Astrocyte of the hippocampus (primary cell): ENCODE results near the gene FBRSL1.
"Not testable (repeated sequence)": the region's sequence is repeated elsewhere in the genome, so short reads cannot be mapped to it uniquely, and the experiment has no call there.

Experiments used
- DNase-seq: peaks from one replicate; pipeline ENCODE4 v3.0.0; 2011; ENCODE audit warnings: low read depth, low spot score

The FBRSL1 gene

DNA sequence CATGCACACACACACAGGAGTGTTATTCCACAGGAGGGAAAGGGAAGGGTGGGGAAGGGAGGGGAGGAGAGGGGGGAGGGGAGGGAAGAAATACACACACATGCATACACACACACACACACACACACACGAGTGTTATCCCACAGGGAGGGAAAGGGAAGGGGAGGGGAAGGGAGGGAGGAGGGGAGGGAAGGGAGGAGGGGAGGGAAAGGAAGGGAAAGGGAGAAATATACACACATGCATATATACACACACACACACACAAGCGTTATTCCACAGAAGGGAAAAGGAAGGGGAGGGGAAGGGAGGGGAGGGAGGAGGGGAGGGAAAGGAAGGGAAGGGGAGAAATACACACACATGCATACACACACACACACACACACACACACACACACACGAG is 19.6 kb upstream of the FBRSL1 start:
- no peak for DNase-seq

DNA sequence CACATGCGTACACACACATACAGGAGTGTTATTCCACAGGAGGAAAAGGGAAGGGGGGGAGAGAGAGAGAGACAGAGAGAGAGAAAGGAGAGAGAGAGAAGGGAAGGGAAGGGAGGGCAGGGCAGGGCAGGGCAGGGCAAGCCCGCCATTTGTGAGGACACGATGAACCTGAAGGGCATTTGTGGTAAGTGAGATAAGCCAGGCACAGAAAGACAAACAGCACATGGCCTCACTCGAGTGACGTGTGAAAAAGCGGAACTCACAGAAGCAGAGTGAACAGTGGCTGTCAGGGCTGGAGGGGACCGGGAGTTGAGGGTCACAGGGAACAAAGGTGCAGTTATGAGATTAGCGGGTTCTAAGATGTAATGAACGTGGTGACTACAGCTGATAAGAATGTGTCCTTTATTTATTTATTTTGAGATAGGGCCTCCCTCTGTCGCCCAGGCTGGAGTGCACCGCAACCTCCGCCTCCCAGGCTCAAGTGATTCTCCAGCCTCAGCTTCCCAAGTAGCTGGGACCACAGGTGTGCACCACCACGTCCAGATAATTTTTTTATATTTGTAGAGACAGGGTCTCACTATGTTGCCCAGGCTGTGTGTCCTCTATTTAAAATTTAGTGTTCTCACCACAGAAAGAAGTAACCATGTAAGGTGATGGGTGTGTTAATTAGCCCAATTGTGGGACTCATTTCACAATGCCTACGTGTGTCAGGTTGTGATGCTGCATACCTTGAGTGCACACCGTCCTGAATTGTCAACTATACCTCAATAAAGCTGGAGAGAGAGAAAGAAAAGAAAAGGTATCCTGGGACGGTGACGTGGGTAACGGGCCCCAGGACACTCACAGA is 18.7 kb upstream of the FBRSL1 start:
- no peak for DNase-seq

DNA sequence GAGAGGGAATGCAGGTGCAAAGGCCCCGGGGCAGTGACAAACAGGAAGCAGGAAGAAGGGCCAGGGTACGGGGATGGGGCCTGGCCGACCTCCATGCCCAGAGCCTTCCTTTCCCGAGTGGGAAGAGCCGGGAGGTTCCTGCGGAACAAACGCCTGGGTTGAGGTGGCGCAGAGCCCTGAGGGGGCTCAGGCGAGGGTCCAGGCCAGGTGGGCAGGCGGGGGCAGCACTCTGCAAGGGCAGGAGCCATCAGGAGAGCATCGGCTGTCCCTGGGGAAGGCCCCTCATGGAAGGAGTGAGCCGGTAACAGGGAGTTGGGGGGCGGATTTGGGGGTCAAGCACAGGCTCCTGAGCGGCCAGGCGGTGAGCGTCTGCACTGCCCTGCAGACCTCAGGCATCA is 18.1 kb upstream of the FBRSL1 start:
- no peak for DNase-seq

DNA sequence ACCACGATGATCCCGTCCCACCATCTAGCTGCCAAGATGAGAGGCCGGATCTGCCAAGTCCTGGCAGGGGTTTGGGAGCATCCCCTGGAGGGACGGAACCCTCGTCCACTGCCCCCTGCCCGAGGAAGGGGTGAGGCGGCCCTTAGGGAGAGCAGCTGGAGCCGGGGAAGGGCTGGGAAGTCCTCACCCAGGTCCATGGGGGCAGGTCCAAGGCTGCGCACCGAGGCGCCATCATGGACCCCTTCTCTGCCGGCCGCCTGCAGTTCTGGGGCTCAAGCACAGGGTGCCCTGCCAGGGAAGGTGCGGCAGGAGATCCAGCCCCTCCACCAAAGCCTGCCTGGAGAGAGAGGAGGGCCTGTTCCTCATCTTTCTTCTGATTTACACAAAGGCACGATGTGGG is 17.6 kb upstream of the FBRSL1 start:
- DNase-seq, result no peak

DNA sequence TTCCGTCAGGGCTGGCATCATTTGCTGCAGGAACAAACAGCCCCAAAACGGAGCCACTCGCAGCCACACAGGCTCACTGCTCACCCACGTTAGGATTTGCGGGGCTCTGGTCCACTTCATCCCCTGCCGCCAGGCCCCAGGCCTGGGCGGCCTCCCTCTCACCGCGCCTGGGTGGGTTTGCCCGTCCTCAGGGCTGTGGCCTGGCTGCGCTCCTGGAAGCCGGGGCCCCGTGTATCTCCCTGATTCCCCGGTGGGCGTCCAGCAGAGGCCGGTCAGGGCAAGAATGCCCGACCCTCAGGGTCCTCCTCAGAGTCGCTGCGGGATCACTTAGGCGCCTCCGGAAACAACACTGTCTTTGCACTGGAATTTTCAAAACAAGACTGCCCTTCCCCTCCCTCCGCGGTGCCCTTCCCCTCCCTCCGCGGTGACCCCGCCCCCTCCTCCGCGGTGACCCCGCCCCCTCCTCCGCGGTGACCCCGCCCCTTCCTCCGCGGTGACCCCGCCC is 15.7 kb upstream of the FBRSL1 start:
- DNase-seq, result no peak

DNA sequence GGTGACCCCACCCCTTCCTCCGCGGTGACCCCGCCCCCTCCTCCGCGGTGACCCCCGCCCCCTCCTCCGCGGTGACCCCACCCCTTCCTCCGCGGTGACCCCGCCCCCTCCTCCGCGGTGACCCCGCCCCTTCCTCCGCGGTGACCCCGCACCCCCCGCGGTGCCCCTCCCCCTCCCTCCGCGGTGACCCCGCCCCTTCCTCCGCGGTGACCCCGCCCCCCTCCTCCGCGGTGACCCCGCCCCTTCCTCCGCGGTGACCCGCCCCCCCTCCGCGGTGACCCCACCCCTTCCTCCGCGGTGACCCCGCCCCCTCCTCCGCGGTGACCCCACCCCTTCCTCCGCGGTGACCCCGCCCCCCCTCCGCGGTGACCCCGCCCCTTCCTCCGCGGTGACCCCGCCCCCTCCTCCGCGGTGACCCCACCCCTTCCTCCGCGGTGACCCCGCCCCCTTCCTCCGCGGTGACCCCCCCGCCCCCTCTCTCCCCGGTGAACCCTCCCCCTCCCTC is 15.1 kb upstream of the FBRSL1 start:
- DNase-seq, result not testable (repeated sequence)

DNA sequence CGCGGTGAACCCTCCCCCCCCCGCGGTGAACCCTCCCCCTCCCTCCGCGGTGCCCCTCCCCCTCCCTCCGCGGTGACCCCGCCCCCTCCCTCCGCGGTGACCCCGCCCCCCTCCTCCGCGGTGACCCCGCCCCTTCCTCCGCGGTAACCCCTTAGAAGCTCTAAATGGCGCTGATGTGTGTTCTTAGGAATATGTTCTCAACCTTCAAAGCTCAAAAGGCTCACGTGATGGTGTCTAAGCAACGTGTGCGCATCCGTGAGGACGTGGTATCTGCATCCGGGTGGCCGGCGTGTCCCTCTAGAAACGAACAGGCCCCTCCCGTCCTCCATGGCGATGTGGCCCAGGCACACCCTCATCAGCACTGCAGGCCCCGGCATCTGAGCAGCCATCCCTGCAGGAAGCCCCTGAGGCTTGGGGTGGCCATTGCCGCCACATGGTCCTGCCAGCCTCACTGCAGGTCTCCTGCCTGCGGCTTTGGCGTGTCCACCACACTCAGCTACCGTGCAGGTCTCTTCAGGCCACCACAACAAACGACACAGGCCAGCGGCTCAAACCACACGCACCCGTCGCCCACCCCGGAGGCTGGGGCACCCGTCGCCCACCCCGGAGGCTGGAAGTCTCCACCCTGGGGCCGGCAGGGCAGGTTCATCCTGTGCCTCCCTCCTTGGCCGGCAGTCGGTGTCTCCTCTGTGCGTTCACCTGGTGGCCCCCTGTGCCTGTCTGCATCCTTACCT is 14.5 kb upstream of the FBRSL1 start:
- no peak for DNase-seq

DNA sequence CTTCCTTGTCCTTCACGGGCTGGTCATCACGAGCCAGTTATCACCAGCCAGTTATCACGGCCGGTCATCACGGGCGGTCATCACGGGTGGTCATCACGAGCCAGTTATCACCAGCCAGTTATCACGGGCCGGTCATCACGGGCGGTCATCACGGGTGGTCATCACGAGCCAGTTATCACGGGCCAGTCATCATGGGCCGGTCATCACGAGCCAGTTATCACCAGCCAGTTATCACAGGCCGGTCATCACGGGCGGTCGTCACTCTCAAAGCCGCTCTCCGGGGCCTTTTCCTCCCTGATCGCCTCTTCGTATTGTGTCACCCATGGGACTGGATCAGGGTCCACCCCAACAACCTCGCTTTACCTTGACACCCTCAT is 13.9 kb upstream of the FBRSL1 start:
- DNase-seq, result no peak

DNA sequence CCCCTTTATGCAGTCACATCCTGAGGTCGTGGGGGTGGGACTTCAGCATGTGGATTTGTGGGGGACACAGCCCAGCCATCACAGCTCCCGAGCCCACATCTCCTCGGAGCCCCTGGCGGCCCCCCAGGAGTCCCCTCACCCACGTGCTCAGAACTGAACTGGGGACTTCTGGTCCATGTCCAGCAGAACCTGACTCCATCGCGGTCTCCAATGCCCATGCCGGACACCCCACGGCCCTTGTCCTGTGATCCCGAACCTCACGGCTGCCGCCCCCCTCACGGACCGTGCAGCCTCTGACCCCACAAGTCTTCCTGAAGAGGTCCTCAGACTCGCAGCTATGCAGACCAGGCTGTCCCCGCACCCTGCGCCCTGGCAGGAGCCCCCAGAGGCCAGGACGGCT is 13.5 kb upstream of the FBRSL1 start:
- no peak for DNase-seq

DNA sequence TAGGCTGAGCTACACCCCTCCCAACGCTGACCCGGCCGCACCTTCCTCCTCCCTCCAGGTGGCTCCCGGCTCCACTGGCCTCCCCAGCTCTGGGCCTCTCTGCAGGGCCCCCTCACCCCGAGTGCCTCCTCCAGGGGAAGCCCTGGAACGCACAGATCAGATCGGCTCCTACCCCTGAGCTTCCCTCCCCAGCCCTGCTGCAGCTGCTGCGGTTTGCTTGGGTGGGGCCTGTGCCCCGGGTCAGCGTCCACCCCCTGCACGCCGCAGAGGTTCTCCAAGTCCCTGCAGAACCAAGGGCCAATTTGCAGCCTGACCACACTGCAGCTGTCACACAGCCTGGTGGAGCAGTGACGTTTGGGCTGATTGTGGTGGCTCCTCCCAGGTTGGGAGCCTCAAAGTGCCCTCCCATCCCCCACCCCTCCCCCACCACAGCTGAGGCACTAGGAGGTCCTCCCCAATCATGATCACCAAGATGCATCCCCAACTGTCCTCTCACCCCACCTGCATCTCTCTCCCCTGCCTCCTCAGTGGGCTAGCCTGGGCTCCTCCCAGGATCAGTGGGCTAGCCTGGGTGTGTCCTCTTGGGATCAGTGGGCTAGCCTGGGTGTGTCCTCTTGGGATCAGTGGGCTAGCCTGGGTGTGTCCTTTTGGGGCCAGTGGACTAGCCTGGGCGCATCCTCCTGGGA is 12.8 kb upstream of the FBRSL1 start:
- DNase-seq, result no peak

DNA sequence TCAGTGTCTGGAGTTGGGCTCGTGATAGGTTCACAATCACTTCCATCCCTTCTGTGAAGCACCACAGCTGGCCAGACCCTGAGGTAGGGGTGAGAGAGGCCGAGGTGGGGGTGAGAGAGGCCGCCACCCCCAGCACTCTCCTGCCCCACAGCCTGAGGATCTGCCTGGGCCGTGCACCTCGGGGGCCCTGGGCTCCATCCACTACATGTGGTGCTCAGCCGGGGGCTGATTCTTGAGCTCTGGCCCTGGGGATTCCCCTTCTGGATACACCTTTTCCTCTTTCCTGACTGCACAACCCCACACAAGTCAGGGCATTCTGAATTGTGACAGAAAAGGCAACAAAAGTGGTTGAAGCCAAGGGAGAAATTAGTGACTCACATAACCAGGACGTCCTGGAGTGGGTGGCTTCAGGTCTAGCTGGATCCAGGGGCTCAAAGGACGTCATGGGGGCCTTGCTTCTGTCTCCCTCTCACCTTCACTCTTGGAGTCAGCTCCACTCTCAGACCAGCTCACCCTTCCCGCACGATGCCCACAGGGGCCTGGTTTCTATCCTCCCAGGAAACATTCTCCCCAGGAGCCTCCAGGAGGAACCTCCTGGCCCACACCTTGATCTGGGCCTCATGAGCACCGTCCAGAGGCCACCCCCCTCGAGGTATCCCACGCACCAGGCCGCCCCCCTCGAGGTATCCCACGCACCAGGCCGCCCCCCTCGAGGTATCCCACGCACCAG is 12.1 kb upstream of the FBRSL1 start:
- DNase-seq, result no peak

DNA sequence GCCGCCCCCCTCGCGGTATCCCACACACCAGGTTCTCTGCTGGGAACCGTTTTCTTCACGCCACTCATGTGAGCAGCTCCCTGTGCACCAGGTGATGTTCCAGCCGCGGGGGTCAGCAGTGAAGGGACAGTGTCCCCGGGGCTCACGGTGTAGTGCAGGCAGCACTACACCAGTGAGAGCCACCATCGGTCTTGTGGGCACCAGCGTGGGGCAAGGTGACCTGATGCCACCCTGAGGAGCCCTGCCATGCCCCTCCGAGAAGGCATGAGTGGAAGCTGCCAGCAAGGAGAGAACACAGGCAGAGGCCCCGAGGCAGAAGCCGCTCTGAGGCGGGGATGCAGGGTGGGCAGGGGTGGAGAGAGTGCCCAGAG is 11.5 kb upstream of the FBRSL1 start:
- no peak for DNase-seq

DNA sequence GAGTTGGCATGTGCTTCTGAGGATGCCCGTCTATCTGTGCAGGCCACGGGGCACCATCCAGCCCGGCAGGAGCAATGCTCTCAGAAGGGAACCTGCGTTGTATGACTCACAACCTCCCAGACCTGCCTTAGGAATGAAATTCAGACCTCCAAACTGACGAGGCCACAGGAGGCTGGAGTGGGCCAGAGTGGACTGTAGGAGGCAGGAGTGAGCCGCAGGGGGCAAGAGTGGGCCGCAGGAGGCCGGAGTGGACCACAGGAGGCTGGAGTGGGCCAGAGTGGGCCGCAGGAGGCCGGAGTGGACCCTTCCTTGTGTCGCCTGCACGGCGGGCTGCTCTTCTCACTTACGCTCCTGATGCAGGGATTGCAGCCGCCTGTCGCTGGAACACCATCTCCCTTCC is 11.1 kb upstream of the FBRSL1 start:
- peak; percentile 26 for DNase-seq

DNA sequence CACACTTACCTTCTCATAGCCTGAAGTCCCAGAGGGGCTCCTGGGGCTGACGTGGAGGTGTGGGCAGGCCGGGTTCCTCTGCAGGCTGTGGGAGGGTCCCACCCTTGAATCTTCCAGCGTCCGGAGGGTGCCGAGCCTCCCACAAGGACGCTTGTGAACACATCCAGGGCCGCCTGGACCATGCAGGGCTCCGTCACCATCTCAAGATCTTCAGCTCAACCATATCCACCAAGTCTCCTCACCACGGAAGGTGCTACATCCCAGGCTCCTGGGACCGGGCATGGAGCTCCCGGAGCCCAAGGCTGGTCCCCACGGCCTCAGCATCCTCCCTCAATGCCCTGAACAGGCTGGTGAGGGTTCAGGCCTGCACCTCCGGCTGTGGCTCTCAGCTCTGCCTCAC is 10.7 kb upstream of the FBRSL1 start:
- no peak for DNase-seq

DNA sequence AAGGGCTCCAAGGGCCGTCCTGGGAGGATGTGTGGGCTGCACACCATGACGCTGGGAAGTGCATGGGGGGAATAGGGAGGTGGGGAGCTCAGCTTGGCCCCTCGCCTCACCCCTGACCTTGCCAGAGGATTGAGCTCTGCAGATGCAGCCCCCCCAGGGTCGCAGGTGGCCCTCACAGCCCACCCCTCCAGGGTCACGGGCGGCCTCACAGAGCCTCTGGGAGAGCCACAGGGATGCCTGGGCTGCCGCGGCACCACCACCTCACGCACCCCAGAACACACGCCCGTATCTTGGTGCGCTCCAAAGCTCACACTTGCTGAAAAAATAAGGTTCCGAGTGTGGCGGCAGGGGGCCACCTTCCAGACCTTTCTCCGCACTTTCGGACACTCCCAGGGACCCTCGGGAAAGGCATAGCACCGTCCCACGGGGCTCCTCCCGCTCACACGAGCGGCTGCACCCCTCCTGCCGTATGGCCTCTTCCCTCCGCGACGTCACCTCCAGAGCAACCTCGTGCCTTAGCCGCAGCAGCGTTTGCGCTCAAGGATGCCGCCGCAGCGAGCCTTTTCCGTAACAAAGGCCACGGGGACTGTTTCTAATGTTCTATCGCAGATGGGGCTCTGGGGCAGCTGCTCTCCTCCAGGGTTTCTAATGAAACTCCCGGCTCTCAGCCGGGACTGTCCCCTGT is 9.9 kb upstream of the FBRSL1 start:
- no peak for DNase-seq

DNA sequence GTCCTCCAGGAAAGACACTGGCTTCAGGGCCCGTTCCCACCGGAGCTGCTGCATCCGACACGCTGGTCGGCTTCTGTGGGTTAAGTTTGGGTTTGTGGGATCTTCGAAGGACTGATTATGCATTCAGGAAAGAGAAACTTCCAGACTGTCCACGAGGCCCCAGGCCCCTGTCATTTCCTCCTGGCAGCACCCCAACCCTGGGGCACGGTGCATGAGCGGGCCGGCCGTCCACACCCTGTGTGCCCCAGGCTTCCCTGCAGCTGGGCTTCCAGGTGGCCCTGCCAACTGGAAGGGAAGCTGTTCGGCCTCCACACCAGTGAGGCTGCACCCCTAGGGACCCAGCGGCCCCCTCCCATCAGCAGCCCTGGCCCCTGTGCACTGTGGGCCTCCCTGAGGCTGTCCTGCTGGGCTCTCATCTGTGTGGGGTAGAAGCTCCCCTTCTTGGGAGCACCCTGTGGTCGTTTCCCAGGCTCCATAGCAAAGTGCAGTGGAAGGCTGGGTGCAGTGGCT is 9.3 kb upstream of the FBRSL1 start:
- no peak for DNase-seq

DNA sequence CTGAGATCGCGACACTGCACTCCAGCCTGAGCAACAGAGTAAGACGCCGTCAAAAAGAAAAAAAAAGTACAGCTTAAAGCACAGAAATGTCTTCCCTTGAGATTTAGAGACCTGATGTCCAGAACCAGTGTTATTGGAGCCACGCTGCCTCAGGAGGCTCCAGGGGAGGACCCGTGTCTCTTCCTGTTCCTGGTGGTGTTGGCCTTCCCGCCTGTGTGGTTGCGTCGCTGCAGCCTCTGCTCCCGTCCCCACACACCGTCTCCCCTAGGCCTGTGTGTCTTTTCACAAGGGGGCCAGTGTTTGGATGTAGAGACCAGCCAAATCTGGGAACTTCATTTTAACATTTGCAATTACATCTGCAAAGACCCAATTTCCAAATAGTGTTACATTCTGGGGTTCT is 8.6 kb upstream of the FBRSL1 start:
- DNase-seq, result no peak

DNA sequence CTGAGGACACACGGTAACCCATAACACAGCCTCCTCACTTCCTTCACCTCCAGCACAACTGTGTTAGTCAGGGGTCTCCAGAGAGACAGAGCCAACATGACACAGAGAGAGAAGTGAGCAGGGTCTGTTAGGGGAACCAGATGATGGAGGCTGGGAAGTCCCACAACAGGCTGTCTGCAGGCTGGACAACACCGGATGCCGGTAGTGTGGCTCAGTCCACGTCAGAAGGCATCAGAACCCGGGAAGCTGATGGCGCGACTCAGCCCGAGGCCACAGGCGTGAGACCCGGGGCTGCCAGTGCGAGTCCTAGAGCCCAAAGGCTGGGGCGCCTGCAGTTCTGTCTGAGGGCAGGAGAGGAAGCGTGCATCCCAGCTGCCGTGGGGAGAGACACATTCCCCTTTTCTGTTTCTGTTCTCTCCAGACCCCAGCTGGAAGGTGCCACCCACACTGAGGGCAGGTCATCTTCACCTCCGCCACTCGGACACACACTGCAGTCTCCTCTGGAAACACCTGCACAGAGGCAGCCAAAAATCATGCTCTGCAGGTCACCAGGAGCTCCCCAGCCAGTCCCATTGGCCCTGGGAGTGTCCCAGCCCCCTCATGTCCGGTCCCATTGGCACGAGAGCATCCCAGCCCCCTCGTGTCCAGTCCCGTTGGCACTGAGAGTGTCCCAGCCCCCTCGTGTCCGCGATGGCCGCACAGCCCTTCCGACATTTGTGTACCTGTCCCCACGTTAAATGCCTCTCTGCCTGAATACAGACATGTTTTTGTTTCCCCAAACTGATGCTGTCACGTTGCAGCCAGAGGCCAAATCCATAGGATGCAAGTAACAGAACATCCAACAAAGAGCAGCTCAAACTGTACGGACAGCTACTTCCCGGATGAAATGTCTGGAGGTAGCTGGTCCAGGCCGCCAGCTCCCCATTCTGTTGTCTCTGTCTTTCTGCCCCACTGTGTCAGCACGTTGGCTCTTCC is 7.9 kb upstream of the FBRSL1 start:
- DNase-seq, result no peak

DNA sequence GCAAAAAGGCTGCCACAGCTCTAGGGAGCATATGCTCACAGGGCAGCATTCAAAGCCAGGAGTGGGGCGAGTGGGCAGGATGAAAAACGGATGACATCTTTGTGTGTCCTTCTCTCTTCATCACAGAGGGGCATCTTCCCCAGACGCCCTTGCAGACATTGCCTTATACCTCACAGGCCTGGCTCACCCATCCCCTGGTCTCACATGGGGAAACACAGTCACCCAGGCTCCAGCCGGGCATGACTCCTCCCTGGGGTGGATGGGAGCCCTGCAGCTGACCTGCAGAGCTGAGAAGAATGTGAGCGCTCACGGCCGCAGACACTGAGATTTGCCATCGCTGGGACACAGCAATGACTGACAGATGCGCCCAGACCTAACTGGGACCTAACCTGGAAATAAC is 7.2 kb upstream of the FBRSL1 start:
- no peak for DNase-seq

DNA sequence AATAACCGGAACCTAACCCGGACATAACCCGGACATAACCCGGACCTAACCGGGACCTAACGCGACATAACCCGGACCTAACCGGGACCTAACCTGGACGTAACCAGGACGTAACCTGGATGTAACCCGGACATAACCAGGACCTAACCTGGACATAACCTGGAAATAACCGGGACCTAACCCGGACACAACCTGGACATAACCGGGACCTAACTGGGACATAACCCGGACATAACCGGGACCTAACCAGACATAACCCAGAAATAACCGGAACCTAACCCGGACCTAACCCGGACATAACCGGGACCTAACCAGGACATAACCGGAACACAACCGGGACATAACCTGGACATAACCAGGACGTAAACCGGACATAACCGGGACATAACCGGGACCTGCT is 6.7 kb upstream of the FBRSL1 start:
- DNase-seq, result no peak
